ENCODE results near the gene AGBL1. TPM values are rescaled to one million over a fixed set of nuclear protein-coding genes. Genes with fewer than 3 reads are reported as not detected.
A peak's percentile ranks its signal among the peaks of the same experiment; 100 is the strongest.

AGBL1 gene
- total RNA-seq, 4 donors from 2014 or later, result 0.40 TPM; not detected in 3

DNA sequence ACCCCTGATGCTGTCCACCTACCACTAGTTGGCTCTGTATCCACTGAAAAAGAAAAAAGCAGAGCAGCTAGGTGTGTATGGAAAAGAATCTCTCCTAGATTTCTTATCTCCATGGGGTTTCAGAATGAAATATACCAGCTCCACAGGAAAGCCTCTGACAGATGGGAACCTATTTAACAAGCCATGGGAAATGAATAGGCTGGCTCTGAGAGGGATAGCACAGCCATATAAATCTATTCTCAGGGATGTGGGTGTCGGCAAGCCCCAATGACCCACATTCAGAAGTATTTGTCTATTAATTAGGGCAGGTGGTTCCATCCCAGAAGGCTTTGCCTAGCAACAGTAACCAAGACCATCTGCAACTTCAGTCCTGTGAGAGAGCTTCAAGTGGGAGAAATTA lies 694.1 kb downstream of the AGBL1 start:
- no peak overlapping the region for H3K4me3 ChIP-seq
- H3K4me1 ChIP-seq, result peaks cover 0 to 5% (median 0%) of the 10 kb centered on the region in 4 donors
- no peak overlapping the region for H3K27ac ChIP-seq
- TF ChIP-seq POLR2A (IDR thresholded peaks at IDR 0.05), result no peak
- TF ChIP-seq, protein P1, sequence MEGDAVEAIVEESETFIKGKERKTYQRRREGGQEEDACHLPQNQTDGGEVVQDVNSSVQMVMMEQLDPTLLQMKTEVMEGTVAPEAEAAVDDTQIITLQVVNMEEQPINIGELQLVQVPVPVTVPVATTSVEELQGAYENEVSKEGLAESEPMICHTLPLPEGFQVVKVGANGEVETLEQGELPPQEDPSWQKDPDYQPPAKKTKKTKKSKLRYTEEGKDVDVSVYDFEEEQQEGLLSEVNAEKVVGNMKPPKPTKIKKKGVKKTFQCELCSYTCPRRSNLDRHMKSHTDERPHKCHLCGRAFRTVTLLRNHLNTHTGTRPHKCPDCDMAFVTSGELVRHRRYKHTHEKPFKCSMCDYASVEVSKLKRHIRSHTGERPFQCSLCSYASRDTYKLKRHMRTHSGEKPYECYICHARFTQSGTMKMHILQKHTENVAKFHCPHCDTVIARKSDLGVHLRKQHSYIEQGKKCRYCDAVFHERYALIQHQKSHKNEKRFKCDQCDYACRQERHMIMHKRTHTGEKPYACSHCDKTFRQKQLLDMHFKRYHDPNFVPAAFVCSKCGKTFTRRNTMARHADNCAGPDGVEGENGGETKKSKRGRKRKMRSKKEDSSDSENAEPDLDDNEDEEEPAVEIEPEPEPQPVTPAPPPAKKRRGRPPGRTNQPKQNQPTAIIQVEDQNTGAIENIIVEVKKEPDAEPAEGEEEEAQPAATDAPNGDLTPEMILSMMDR (IDR thresholded peaks at IDR 0.05), result no peak
- DNase-seq, result no peak
- H3K36me3 ChIP-seq, result no peaks in the 10 kb centered on the region
- no peaks in the 10 kb centered on the region for H3K27me3 ChIP-seq
- H3K9me3 ChIP-seq, result no peaks in the 10 kb centered on the region

DNA sequence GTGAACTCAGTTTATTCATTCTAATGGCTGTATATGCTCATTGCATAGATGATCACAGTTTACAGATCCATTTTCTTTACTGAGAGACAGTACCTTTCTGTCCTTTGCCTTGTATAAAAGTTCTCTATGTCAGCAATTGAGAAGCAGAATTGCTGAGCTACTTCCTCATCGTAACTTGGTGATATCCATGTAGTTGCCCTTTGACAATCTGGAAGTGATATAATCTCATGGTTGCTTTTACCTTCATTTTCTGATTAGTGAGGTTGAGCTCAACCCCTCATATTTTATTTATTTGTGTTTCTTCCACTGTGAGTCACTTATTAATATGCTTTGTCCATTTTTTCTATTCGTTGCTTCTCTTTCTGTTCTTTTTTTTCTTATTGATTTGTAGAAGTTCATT lies 696.5 kb downstream of the AGBL1 start:
- DNase-seq, result no peak

DNA sequence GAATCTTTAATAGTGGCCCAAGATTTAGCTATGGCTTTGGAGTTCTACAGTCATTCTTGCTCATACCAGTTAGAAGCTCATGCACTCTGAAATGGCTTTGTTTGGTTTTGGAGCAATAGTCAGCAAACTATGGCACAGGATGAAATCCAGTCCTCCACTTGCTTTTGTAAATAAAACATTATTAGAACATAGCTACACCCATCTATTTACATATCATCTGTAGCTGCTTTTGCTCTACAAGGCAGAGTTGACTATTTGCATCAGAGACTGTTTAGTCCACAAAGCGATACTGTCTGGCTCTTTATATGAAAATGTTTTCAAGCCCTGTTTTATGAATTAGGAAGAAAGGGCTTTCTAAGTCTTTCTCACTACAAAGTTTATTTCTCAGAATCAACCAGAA lies 716.9 kb downstream of the AGBL1 start:
- no peak for DNase-seq
- no peaks in the 10 kb centered on the region for H3K36me3 ChIP-seq
- no peaks in the 10 kb centered on the region for H3K27me3 ChIP-seq
- H3K4me1 ChIP-seq, result no peaks in the 10 kb centered on the region
- H3K9me3 ChIP-seq, result no peaks in the 10 kb centered on the region
- H3K27ac ChIP-seq, result no peak overlapping the region
- TF ChIP-seq POLR2A (IDR thresholded peaks at IDR 0.05), result no peak
- TF ChIP-seq, protein P1 (IDR thresholded peaks at IDR 0.05), result no peak
- no peak overlapping the region for H3K4me3 ChIP-seq

More for the DNA sequence above, 696.5 kb downstream of the AGBL1 start:
- TF ChIP-seq, protein P1 (IDR thresholded peaks at IDR 0.05), result no peak
- no peak for TF ChIP-seq POLR2A (IDR thresholded peaks at IDR 0.05)
- H3K4me1 ChIP-seq, result peaks cover 0 to 5% (median 0%) of the 10 kb centered on the region in 4 donors
- H3K27ac ChIP-seq, result peak overlapping the region in 2 of 4 donors; percentile 27 to 41
- no peak overlapping the region for H3K4me3 ChIP-seq
- no peaks in the 10 kb centered on the region for H3K36me3 ChIP-seq
- H3K9me3 ChIP-seq, result no peaks in the 10 kb centered on the region
- H3K27me3 ChIP-seq, result no peaks in the 10 kb centered on the region

DNA sequence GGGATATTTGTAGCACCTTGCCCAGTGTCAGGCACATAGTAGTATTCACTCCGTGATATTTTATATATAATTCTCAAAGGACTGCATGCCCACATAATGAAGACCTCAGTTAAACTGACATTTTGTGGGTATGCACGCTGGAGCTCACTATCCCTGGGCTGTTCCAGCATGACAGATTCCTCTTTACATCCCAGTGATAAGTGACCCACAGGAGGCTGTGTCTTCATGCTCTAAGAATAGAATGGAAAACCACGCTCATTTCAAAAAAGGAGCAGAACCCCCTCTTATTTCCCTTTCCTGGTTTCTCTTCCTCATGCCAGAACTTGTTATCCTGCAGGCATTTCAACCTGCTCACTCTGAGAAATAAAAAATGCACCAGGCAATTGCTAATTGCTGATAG lies 717.5 kb downstream of the AGBL1 start:
- TF ChIP-seq POLR2A (IDR thresholded peaks at IDR 0.05), result no peak
- TF ChIP-seq, protein P1 (IDR thresholded peaks at IDR 0.05), result no peak
- no peaks in the 10 kb centered on the region for H3K4me1 ChIP-seq
- H3K4me3 ChIP-seq, result no peak overlapping the region
- H3K27ac ChIP-seq, result no peak overlapping the region
- H3K27me3 ChIP-seq, result no peaks in the 10 kb centered on the region
- no peaks in the 10 kb centered on the region for H3K36me3 ChIP-seq
- H3K9me3 ChIP-seq, result no peaks in the 10 kb centered on the region
- no peak for DNase-seq

DNA sequence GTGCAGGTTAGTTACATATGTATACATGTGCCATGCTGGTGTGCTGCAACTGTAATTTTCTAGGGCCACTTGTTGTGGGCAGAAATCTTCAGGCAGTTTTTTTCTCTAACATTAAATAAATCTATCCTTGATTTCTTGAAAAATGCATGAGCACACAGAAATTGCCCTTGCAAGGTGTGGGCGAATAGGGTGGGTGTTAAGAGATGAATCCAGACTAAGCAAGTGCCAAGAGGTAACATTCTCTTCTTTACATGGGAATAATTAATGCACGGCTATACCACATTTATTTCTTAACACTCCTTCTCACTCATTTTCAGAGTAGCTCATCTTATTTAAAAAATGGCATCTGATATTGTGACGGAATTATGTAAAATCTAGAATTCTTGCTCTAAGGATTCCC lies 719.6 kb downstream of the AGBL1 start:
- no peak for DNase-seq
- no peaks in the 10 kb centered on the region for H3K36me3 ChIP-seq
- no peak for TF ChIP-seq POLR2A (IDR thresholded peaks at IDR 0.05)
- TF ChIP-seq, protein P1 (IDR thresholded peaks at IDR 0.05), result no peak
- no peak overlapping the region for H3K27ac ChIP-seq
- H3K4me1 ChIP-seq, result no peaks in the 10 kb centered on the region
- H3K27me3 ChIP-seq, result no peaks in the 10 kb centered on the region
- H3K9me3 ChIP-seq, result no peaks in the 10 kb centered on the region
- H3K4me3 ChIP-seq, result no peak overlapping the region

DNA sequence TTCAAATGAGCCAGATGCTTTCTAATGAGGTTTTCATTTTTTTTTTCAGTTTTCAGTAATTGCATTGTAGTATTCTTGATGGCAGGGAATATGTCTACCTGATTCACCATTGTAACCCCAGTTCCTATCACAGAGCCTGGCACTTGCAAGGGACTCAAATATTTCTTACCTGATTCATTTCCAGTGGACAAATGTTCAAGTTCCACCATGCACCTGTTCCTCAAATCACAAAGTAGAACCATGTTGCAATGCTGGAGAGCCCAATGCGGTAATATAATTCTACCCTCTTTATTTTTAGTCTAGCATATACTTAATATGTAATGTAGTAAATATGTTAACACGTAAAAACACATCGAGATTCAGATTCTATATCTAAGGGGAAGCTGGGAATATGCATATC lies 722.6 kb downstream of the AGBL1 start:
- Histone ChIP-seq H3K9me3 (no peaks in the 10 kb centered on the region), H3K27ac (no peak overlapping the region), H3K4me1 (no peaks in the 10 kb centered on the region), H3K36me3 (no peaks in the 10 kb centered on the region), H3K4me3 (no peak overlapping the region), H3K27me3 (no peaks in the 10 kb centered on the region)
- TF ChIP-seq POLR2A (IDR thresholded peaks at IDR 0.05), result no peak
- TF ChIP-seq, protein P1 (IDR thresholded peaks at IDR 0.05), result no peak
- no peak for DNase-seq

Data from Peyer's patch (tissue), 4 donors.